GM23338 (cell line): ENCODE results near the gene TMEM208. TPM values are rescaled to one million over a fixed set of nuclear protein-coding genes. Genes with fewer than 3 reads are reported as not detected.

ENCODE experiments used
- EZH2phosphoT487 ChIP-seq: fragments of 200-600 bp; sonication (generic); IDR thresholded peaks from one replicate; pipeline ENCODE4 v1.8.1; 2018; ENCODE audit warnings: antibody characterized with exemption; ENCODE audit not compliant: unreplicated experiment
- POLR2AphosphoS5 ChIP-seq: IDR thresholded peaks from 2 replicates; pipeline ENCODE4 v1.6.1; 2016; ENCODE audit warnings: antibody characterized with exemption, low read depth
- STAT1 ChIP-seq: IDR thresholded peaks from one replicate; pipeline ENCODE4 v1.6.1; 2016; ENCODE audit warnings: antibody characterized with exemption; ENCODE audit not compliant: unreplicated experiment
- ZNF331 ChIP-seq: fragments of 250-450 bp; sonication (Bioruptor Pico); IDR thresholded peaks from 2 replicates; pipeline ENCODE4 v1.5.0; 2020; ENCODE audit warnings: low read depth, mild to moderate bottlenecking, moderate library complexity
- ZNF462 ChIP-seq: fragments of 250-450 bp; sonication (Bioruptor Pico); IDR thresholded peaks from 2 replicates; pipeline ENCODE4 v1.5.0; 2020; ENCODE audit warnings: mild to moderate bottlenecking, moderate library complexity
- polyA plus RNA-seq: library from polyadenylated mRNA; unstranded; fragments of >200 nt; fragmentation: Nextera tagmentation; extraction: Ambion mirVana; gene quantifications from 2 replicates; pipeline ENCODE4 v1.2.1, GENCODE V29; 2016
- total RNA-seq: library from RNA; depleted of rRNA; stranded (reverse); fragments of >200 nt; shearing (Covaris generic); gene quantifications from 2 replicates; pipeline ENCODE4 v1.2.3, GENCODE V29; 2014
- TF ChIP-seq, protein P1 (sequence below), 2 experiments: fragments of 200-600 bp in 1 of 2; sonication (generic) in 1 of 2; conservative IDR thresholded peaks; 2 replicates each; pipeline versions ENCODE4 v1.5.1 to v1.6.1; 2016 to 2017; ENCODE audit warnings: antibody characterized with exemption in 2 of 2, low read depth in 2 of 2, mild to moderate bottlenecking in 2 of 2, moderate library complexity in 1 of 2
- TF ChIP-seq, protein P2 (sequence below): IDR thresholded peaks from one replicate; pipeline ENCODE4 v1.6.1; 2018; ENCODE audit warnings: antibody characterized with exemption; ENCODE audit not compliant: unreplicated experiment

TMEM208 gene
- total and polyA plus RNA-seq, 2 experiments from 2014 or later, result 23.2 to 82.3 TPM

- no peak for TF ChIP-seq ZNF462 (CRISPR knock-in tag)
- no peak for TF ChIP-seq ZNF331 (CRISPR knock-in tag)
- no peak for TF ChIP-seq EZH2phosphoT487
- TF ChIP-seq, protein P1, sequence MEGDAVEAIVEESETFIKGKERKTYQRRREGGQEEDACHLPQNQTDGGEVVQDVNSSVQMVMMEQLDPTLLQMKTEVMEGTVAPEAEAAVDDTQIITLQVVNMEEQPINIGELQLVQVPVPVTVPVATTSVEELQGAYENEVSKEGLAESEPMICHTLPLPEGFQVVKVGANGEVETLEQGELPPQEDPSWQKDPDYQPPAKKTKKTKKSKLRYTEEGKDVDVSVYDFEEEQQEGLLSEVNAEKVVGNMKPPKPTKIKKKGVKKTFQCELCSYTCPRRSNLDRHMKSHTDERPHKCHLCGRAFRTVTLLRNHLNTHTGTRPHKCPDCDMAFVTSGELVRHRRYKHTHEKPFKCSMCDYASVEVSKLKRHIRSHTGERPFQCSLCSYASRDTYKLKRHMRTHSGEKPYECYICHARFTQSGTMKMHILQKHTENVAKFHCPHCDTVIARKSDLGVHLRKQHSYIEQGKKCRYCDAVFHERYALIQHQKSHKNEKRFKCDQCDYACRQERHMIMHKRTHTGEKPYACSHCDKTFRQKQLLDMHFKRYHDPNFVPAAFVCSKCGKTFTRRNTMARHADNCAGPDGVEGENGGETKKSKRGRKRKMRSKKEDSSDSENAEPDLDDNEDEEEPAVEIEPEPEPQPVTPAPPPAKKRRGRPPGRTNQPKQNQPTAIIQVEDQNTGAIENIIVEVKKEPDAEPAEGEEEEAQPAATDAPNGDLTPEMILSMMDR (conservative IDR thresholded peaks at IDR 0.05; ENCODE audit: low read depth in 2 of 2), result no peak
- TF ChIP-seq POLR2AphosphoS5, result no peak
- TF ChIP-seq STAT1, result no peak
- TF ChIP-seq, protein P2, sequence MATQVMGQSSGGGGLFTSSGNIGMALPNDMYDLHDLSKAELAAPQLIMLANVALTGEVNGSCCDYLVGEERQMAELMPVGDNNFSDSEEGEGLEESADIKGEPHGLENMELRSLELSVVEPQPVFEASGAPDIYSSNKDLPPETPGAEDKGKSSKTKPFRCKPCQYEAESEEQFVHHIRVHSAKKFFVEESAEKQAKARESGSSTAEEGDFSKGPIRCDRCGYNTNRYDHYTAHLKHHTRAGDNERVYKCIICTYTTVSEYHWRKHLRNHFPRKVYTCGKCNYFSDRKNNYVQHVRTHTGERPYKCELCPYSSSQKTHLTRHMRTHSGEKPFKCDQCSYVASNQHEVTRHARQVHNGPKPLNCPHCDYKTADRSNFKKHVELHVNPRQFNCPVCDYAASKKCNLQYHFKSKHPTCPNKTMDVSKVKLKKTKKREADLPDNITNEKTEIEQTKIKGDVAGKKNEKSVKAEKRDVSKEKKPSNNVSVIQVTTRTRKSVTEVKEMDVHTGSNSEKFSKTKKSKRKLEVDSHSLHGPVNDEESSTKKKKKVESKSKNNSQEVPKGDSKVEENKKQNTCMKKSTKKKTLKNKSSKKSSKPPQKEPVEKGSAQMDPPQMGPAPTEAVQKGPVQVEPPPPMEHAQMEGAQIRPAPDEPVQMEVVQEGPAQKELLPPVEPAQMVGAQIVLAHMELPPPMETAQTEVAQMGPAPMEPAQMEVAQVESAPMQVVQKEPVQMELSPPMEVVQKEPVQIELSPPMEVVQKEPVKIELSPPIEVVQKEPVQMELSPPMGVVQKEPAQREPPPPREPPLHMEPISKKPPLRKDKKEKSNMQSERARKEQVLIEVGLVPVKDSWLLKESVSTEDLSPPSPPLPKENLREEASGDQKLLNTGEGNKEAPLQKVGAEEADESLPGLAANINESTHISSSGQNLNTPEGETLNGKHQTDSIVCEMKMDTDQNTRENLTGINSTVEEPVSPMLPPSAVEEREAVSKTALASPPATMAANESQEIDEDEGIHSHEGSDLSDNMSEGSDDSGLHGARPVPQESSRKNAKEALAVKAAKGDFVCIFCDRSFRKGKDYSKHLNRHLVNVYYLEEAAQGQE, result no peak
Measured at GRCh38 chr16:67191411-67191994, 35.4 kb upstream of the TMEM208 start (continued).
